Neural cell (in vitro differentiated cells): ENCODE results near the gene THUMPD3. TPM values are rescaled to one million over a fixed set of nuclear protein-coding genes. Genes with fewer than 3 reads are reported as not detected.

Source experiments
- H2AFZ ChIP-seq: fragments of 200-600, 300-800 bp; sonication (generic), shearing (Covaris generic); 2 replicates; pipeline ENCODE4 v1.6.0; 2014; ENCODE audit warnings: low read depth, mild to moderate bottlenecking, antibody characterized with exemption, low read length, moderate library complexity
- H3F3A ChIP-seq: fragments of 200-600 bp; shearing (Covaris generic); 2 replicates; pipeline ENCODE4 v1.6.1; 2016; ENCODE audit warnings: mild to moderate bottlenecking, moderate library complexity, mixed read lengths, antibody characterized with exemption, low read length; ENCODE audit not compliant: insufficient read depth, poor library complexity, severe bottlenecking
- H3K27ac ChIP-seq: fragments of 200-600, 300-800 bp; sonication (generic), shearing (Covaris generic); 2 replicates; pipeline ENCODE4 v1.5.1; 2014; ENCODE audit warnings: mild to moderate bottlenecking, low read length, moderate library complexity
- H3K27me3 ChIP-seq: fragments of 300-800, 200-600 bp; sonication (generic), shearing (Covaris generic); 2 replicates; pipeline ENCODE4 v1.6.0; 2014; ENCODE audit warnings: mild to moderate bottlenecking, low read depth, low read length, moderate library complexity; ENCODE audit not compliant: insufficient read depth
- H3K36me3 ChIP-seq: fragments of 300-800, 200-600 bp; sonication (generic), shearing (Covaris generic); 2 replicates; pipeline ENCODE4 v1.5.1; 2014; ENCODE audit warnings: mild to moderate bottlenecking, antibody characterized with exemption, low read length, moderate library complexity; ENCODE audit not compliant: insufficient read depth
- H3K4me2 ChIP-seq: fragments of 300-800, 200-600 bp; sonication (generic), shearing (Covaris generic); 2 replicates; pipeline ENCODE4 v1.6.0; 2014; ENCODE audit warnings: mild to moderate bottlenecking, low read length
- H3K4me3 ChIP-seq: fragments of 300-800, 200-600 bp; sonication (generic), shearing (Covaris generic); 2 replicates; pipeline ENCODE4 v1.5.1; 2014; ENCODE audit warnings: mild to moderate bottlenecking, low read length, moderate library complexity
- H3K79me2 ChIP-seq: fragments of 200-600 bp; shearing (Covaris generic); replicated peaks from 2 replicates; pipeline ENCODE4 v1.6.0; 2014; ENCODE audit warnings: mild to moderate bottlenecking, low read length, moderate library complexity; ENCODE audit not compliant: insufficient read depth
- H3K9ac ChIP-seq: fragments of 300-800, 200-600 bp; sonication (generic), shearing (Covaris generic); 2 replicates; pipeline ENCODE4 v1.6.1; 2016; ENCODE audit warnings: mild to moderate bottlenecking, low read length, mixed read lengths
- H3K9me2 ChIP-seq: fragments of 200-600 bp; shearing (Covaris generic); 2 replicates; pipeline ENCODE4 v1.6.1; 2016; ENCODE audit warnings: mild to moderate bottlenecking, low read length, mixed read lengths; ENCODE audit not compliant: insufficient read depth
- H3K9me3 ChIP-seq: fragments of 200-600, 300-800 bp; sonication (generic), shearing (Covaris generic); 2 replicates; pipeline ENCODE4 v1.6.1; 2016; ENCODE audit warnings: mild to moderate bottlenecking, mixed run types, low read length, moderate library complexity, mixed read lengths
- H4K20me1 ChIP-seq: fragments of 200-600 bp; shearing (Covaris generic); 2 replicates; pipeline ENCODE4 v1.6.1; 2016; ENCODE audit warnings: mild to moderate bottlenecking, mixed run types; ENCODE audit not compliant: insufficient read depth
- EP300 ChIP-seq: fragments of 450-650 bp; conservative IDR thresholded peaks from 2 replicates; pipeline ENCODE4 v1.6.1; 2014; ENCODE audit warnings: antibody characterized with exemption, mild to moderate bottlenecking, moderate library complexity; ENCODE audit not compliant: poor library complexity, severe bottlenecking
- EZH2 ChIP-seq: fragments of 200-600, 300-800 bp; shearing (Covaris generic), sonication (generic); IDR thresholded peaks from 2 replicates; pipeline ENCODE4 v1.6.1; 2014; ENCODE audit warnings: antibody characterized with exemption, low read length, borderline replicate concordance, mild to moderate bottlenecking; ENCODE audit not compliant: insufficient read depth, poor library complexity, severe bottlenecking
- MXI1 ChIP-seq: fragments of 450-650 bp; conservative IDR thresholded peaks from 2 replicates; pipeline ENCODE4 v1.6.1; 2014; ENCODE audit warnings: antibody characterized with exemption, mild to moderate bottlenecking; ENCODE audit not compliant: poor library complexity, severe bottlenecking
- POLR2AphosphoS5 ChIP-seq: IDR thresholded peaks from 2 replicates; pipeline ENCODE4 v1.6.1; 2012
- RAD21 ChIP-seq: fragments of 450-650 bp; conservative IDR thresholded peaks from 2 replicates; pipeline ENCODE4 v1.6.1; 2014; ENCODE audit warnings: antibody characterized with exemption, mild to moderate bottlenecking, moderate library complexity
- SMC3 ChIP-seq: fragments of 450-650 bp; conservative IDR thresholded peaks from 2 replicates; pipeline ENCODE4 v1.6.1; 2014; ENCODE audit warnings: antibody characterized with exemption, mild to moderate bottlenecking, moderate library complexity; ENCODE audit not compliant: poor library complexity
- TAF1 ChIP-seq: IDR thresholded peaks from 2 replicates; pipeline ENCODE4 v1.6.1; 2012; ENCODE audit warnings: low read depth
- polyA plus RNA-seq: library from polyadenylated mRNA; depleted of rRNA; stranded (reverse); fragments of >200 nt; gene quantifications from 2 replicates; pipeline ENCODE4 v1.2.3, GENCODE V29; 2014
- TF ChIP-seq, protein P1 (sequence below): IDR thresholded peaks from 2 replicates; pipeline ENCODE4 v1.6.1; 2012; ENCODE audit warnings: borderline replicate concordance
- TF ChIP-seq, protein P2 (sequence below): fragments of 450-650 bp; IDR thresholded peaks from 2 replicates; pipeline ENCODE4 v1.5.1; 2014; ENCODE audit warnings: antibody characterized with exemption, mild to moderate bottlenecking, moderate library complexity; ENCODE audit not compliant: poor library complexity, severe bottlenecking

Gene THUMPD3
- polyA plus RNA-seq, 1 donor from 2014 or later = 32.6 TPM

DNA sequence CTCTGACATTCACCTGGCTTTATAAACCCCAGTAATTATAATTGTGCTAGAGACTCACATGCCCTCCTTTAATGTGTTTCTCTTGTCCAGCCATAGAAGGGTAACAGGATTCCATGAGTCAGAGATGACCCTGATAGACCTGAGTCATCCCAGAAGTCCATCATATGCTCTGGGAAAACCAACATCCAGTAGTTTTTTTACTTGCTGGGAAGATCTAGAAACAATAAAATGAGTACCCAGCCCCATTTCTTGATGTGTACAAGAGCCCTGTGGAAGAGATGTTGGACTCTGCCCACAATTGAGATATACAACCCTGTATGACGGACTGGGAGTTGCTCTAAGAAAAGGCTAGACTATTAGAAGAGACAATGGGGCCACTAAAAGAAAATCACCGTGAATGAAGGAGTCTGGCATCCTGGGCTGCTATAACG, 22.4 kb upstream of the THUMPD3 start:
- H3F3A ChIP-seq = no peaks in the 10 kb centered on the region
- H4K20me1 ChIP-seq = no peaks in the 10 kb centered on the region
- H3K27me3 ChIP-seq = no peaks in the 10 kb centered on the region
- TF ChIP-seq TAF1 (no peak), POLR2AphosphoS5 (no peak), EP300 (no peak)
- H3K9me3 ChIP-seq = no peaks in the 10 kb centered on the region
- no peak overlapping the region for H3K4me2 ChIP-seq
- peak overlapping the region; percentile 4 for H3K4me3 ChIP-seq
- H3K27ac ChIP-seq = peak overlapping the region; percentile 79
- no peaks in the 10 kb centered on the region for H3K79me2 ChIP-seq
- peak overlapping the region; percentile 28 for H3K9ac ChIP-seq
- H3K36me3 ChIP-seq = no peaks in the 10 kb centered on the region
- H2AFZ ChIP-seq = no peak overlapping the region
- H3K9me2 ChIP-seq = no peaks in the 10 kb centered on the region

DNA sequence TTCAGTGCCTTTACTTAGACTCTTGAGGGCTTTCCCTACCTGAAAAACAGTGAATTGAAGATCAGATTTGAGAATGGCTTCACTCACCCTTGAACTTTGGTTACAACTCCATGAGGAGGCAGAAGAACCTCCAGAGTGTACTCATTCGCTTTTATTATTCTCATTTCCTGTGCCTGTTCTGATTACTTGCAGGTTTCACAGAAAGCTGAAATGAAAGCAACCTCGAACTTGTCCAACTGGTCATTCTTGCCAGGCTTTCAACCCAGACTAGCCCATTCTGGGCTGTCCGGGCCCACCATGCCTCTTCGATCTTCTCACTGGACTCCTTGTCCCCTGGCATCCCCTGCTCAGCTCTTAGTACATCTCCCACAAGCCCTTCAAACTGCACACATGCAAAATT, 20.2 kb upstream of the THUMPD3 start:
- no peak overlapping the region for H3K27ac ChIP-seq
- no peak overlapping the region for H3K9ac ChIP-seq
- H2AFZ ChIP-seq = no peak overlapping the region
- H3K9me2 ChIP-seq = no peaks in the 10 kb centered on the region
- no peaks in the 10 kb centered on the region for H4K20me1 ChIP-seq
- no peaks in the 10 kb centered on the region for H3K9me3 ChIP-seq
- H3K36me3 ChIP-seq = no peaks in the 10 kb centered on the region
- no peaks in the 10 kb centered on the region for H3K79me2 ChIP-seq
- H3K27me3 ChIP-seq = no peaks in the 10 kb centered on the region
- H3K4me3 ChIP-seq = no peak overlapping the region
- no peak overlapping the region for H3K4me2 ChIP-seq
- no peaks in the 10 kb centered on the region for H3F3A ChIP-seq
- TF ChIP-seq RAD21 (no peak), SMC3 (no peak), EP300 (no peak), MXI1 (no peak), POLR2AphosphoS5 (no peak), TAF1 (no peak), EZH2 (no peak)
- TF ChIP-seq, protein P1, sequence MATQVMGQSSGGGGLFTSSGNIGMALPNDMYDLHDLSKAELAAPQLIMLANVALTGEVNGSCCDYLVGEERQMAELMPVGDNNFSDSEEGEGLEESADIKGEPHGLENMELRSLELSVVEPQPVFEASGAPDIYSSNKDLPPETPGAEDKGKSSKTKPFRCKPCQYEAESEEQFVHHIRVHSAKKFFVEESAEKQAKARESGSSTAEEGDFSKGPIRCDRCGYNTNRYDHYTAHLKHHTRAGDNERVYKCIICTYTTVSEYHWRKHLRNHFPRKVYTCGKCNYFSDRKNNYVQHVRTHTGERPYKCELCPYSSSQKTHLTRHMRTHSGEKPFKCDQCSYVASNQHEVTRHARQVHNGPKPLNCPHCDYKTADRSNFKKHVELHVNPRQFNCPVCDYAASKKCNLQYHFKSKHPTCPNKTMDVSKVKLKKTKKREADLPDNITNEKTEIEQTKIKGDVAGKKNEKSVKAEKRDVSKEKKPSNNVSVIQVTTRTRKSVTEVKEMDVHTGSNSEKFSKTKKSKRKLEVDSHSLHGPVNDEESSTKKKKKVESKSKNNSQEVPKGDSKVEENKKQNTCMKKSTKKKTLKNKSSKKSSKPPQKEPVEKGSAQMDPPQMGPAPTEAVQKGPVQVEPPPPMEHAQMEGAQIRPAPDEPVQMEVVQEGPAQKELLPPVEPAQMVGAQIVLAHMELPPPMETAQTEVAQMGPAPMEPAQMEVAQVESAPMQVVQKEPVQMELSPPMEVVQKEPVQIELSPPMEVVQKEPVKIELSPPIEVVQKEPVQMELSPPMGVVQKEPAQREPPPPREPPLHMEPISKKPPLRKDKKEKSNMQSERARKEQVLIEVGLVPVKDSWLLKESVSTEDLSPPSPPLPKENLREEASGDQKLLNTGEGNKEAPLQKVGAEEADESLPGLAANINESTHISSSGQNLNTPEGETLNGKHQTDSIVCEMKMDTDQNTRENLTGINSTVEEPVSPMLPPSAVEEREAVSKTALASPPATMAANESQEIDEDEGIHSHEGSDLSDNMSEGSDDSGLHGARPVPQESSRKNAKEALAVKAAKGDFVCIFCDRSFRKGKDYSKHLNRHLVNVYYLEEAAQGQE = no peak
- TF ChIP-seq, protein P2, sequence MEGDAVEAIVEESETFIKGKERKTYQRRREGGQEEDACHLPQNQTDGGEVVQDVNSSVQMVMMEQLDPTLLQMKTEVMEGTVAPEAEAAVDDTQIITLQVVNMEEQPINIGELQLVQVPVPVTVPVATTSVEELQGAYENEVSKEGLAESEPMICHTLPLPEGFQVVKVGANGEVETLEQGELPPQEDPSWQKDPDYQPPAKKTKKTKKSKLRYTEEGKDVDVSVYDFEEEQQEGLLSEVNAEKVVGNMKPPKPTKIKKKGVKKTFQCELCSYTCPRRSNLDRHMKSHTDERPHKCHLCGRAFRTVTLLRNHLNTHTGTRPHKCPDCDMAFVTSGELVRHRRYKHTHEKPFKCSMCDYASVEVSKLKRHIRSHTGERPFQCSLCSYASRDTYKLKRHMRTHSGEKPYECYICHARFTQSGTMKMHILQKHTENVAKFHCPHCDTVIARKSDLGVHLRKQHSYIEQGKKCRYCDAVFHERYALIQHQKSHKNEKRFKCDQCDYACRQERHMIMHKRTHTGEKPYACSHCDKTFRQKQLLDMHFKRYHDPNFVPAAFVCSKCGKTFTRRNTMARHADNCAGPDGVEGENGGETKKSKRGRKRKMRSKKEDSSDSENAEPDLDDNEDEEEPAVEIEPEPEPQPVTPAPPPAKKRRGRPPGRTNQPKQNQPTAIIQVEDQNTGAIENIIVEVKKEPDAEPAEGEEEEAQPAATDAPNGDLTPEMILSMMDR = no peak

DNA sequence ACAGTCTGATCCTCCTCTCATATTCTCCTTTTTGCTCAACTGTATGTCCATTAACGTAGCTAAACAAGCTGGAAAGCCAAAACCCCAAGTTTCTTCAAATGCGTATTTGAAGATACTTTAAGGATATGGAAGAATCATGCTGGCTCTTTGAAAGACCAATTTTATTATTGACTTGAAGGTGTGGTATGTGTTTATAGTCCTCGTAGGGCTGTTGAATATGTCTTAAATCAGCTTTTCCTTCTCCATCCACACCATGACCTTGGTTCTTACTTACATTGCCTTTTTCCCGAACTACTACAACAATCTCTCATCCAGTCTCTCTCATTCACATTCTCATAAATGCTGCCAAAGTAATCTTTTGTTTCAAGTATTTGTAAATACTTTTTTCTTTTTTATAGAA, 19.7 kb upstream of the THUMPD3 start:
- H3K4me2 ChIP-seq = no peak overlapping the region
- no peak overlapping the region for H3K27ac ChIP-seq
- H3K36me3 ChIP-seq = no peaks in the 10 kb centered on the region
- no peak overlapping the region for H3K4me3 ChIP-seq
- no peaks in the 10 kb centered on the region for H3F3A ChIP-seq
- no peaks in the 10 kb centered on the region for H3K9me3 ChIP-seq
- H2AFZ ChIP-seq = no peak overlapping the region
- no peaks in the 10 kb centered on the region for H3K27me3 ChIP-seq
- H3K9ac ChIP-seq = no peak overlapping the region
- H3K9me2 ChIP-seq = no peaks in the 10 kb centered on the region
- no peaks in the 10 kb centered on the region for H4K20me1 ChIP-seq
- H3K79me2 ChIP-seq = no peaks in the 10 kb centered on the region
- TF ChIP-seq EP300 = no peak
- TF ChIP-seq MXI1 = no peak
- TF ChIP-seq SMC3 = no peak
- TF ChIP-seq POLR2AphosphoS5 = no peak
- TF ChIP-seq TAF1 = no peak
- TF ChIP-seq, protein P1 = no peak
- no peak for TF ChIP-seq EZH2
- TF ChIP-seq, protein P2 = no peak
- no peak for TF ChIP-seq RAD21
